ENCODE data around the gene SLC9A5. TPM values are rescaled to one million over a fixed set of nuclear protein-coding genes. Genes with fewer than 3 reads are reported as not detected.

Gene SLC9A5
- total and polyA plus RNA-seq, 9 of the 15 experiments (the other 6 are each of a cell fraction or from before 2014, with no cell fraction given): 0.06 to 3.1 (median 1.2) TPM

DNA sequence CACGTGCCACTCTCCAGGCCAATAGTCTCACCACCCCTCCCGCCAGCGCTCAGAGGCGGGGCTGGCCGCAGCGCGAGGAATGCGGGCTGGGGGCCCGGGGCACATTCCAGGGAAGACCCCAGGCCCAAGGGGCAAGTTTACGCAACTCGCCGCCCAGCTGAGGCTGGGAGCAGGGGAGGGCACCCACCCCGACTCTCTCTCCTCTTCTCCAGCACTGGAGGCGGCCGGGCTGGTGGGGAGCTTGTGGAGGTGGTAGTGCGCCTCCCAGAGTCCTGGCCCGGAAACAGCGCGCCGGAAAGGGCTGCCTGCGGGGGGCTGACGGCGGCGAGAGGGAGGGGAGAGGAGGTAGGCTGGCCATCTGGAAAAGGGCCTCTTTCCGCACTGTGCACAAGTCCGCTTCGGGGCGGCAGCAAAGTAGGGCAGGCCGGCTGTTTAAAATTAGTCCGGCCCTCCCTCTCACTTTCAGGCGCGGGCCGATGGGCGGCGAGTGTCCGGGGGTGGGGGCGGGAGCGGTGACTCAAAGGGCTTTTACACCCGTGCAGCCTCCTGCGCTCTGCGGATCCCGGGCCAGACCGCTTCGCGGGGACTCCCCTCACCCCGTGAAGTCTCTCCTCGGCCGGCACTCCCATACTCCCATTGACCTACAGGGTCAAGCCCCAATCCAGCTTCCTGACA is 2.6 kb upstream of the SLC9A5 start:
- peak overlapping the region; percentile 91 for H3K4me2 ChIP-seq (ENCODE audit: insufficient read depth, low read length)
- H3K9ac ChIP-seq (ENCODE audit: insufficient read depth in 1 of 2, low read depth in 2 of 2, low read length in 2 of 2): peak overlapping the region; percentile 79 to 96
- H3K36me3 ChIP-seq (ENCODE audit: control insufficient read depth, insufficient read depth, low read length): peaks cover 25% of the 10 kb centered on the region; the same call in 2 of the 3 replicates
- ChIA-PET CTCF (ENCODE audit: low intra/inter-chr PET ratio) (interaction anchor here (0.6 to 1.2 kb wide), 2 partner anchors 61 to 91 kb away, joined by 3 to 4 read pairs; no protein-coding TSS in a partner anchor), POLR2A (interaction anchor here (0.6 to 2.3 kb wide), 6 partner anchors 10 to 375 kb away, joined by 3 to 10 read pairs (median 4); partner anchors contain the start of gene TMEM208)
- peaks cover 60 to 79% of the 10 kb centered on the region in 2 experiments for H3K4me1 ChIP-seq (replicated peaks in 1 of 2; ENCODE audit: control insufficient read depth in 2 of 2, insufficient read depth in 2 of 2, low read length in 2 of 2)
- H4K20me1 ChIP-seq (replicated peaks; ENCODE audit: control insufficient read depth, insufficient read depth, low read length): no peaks in the 10 kb centered on the region
- 2% methylated on average over 24 of the region's 48 CpGs for WGBS (ENCODE audit: insufficient coverage, low coverage, missing lambda C conversion rate)
- no peak for FAIRE-seq
- peak overlapping the region; percentile 68 for H3K27ac ChIP-seq (ENCODE audit: extremely low read depth, low read depth, low read length)
- no TSS peak for BruUV-seq (replicated peaks)
- peak; percentile 75 for ATAC-seq
- H3K4me3 ChIP-seq: peak overlapping the region; percentile 88
- no peaks in the 10 kb centered on the region for H3K27me3 ChIP-seq (ENCODE audit: control insufficient read depth in 2 of 2, insufficient read depth in 2 of 2, low read length in 2 of 2)
- H2AFZ ChIP-seq (ENCODE audit: low read depth, low read length): peak overlapping the region; percentile 82
- DNase-seq (ENCODE audit: extremely low read depth in 1 of 4, low spot score in 3 of 4): peak; percentile 58 to 87 (median 68)
- no peaks in the 10 kb centered on the region for H3K9me3 ChIP-seq (replicated peaks; ENCODE audit: control insufficient read depth, insufficient read depth, low read depth, low read length)
- peaks cover 59% of the 10 kb centered on the region for H3K79me2 ChIP-seq (ENCODE audit: control insufficient read depth, insufficient read depth, low read length)
- no peaks in the 10 kb centered on the region for H3K9me1 ChIP-seq (ENCODE audit: control insufficient read depth, insufficient read depth, low read length)
- intact Hi-C loops (cut with micrococcal nuclease): loop anchor here (1.0 to 10.0 kb wide), 5 partner anchors 53 to 294 kb away; partner anchors contain the start of genes CBFB, E2F4 and MATCAP1
- in situ Hi-C loops (cut with MboI): no loop called here
- TF ChIP-seq, protein P1, sequence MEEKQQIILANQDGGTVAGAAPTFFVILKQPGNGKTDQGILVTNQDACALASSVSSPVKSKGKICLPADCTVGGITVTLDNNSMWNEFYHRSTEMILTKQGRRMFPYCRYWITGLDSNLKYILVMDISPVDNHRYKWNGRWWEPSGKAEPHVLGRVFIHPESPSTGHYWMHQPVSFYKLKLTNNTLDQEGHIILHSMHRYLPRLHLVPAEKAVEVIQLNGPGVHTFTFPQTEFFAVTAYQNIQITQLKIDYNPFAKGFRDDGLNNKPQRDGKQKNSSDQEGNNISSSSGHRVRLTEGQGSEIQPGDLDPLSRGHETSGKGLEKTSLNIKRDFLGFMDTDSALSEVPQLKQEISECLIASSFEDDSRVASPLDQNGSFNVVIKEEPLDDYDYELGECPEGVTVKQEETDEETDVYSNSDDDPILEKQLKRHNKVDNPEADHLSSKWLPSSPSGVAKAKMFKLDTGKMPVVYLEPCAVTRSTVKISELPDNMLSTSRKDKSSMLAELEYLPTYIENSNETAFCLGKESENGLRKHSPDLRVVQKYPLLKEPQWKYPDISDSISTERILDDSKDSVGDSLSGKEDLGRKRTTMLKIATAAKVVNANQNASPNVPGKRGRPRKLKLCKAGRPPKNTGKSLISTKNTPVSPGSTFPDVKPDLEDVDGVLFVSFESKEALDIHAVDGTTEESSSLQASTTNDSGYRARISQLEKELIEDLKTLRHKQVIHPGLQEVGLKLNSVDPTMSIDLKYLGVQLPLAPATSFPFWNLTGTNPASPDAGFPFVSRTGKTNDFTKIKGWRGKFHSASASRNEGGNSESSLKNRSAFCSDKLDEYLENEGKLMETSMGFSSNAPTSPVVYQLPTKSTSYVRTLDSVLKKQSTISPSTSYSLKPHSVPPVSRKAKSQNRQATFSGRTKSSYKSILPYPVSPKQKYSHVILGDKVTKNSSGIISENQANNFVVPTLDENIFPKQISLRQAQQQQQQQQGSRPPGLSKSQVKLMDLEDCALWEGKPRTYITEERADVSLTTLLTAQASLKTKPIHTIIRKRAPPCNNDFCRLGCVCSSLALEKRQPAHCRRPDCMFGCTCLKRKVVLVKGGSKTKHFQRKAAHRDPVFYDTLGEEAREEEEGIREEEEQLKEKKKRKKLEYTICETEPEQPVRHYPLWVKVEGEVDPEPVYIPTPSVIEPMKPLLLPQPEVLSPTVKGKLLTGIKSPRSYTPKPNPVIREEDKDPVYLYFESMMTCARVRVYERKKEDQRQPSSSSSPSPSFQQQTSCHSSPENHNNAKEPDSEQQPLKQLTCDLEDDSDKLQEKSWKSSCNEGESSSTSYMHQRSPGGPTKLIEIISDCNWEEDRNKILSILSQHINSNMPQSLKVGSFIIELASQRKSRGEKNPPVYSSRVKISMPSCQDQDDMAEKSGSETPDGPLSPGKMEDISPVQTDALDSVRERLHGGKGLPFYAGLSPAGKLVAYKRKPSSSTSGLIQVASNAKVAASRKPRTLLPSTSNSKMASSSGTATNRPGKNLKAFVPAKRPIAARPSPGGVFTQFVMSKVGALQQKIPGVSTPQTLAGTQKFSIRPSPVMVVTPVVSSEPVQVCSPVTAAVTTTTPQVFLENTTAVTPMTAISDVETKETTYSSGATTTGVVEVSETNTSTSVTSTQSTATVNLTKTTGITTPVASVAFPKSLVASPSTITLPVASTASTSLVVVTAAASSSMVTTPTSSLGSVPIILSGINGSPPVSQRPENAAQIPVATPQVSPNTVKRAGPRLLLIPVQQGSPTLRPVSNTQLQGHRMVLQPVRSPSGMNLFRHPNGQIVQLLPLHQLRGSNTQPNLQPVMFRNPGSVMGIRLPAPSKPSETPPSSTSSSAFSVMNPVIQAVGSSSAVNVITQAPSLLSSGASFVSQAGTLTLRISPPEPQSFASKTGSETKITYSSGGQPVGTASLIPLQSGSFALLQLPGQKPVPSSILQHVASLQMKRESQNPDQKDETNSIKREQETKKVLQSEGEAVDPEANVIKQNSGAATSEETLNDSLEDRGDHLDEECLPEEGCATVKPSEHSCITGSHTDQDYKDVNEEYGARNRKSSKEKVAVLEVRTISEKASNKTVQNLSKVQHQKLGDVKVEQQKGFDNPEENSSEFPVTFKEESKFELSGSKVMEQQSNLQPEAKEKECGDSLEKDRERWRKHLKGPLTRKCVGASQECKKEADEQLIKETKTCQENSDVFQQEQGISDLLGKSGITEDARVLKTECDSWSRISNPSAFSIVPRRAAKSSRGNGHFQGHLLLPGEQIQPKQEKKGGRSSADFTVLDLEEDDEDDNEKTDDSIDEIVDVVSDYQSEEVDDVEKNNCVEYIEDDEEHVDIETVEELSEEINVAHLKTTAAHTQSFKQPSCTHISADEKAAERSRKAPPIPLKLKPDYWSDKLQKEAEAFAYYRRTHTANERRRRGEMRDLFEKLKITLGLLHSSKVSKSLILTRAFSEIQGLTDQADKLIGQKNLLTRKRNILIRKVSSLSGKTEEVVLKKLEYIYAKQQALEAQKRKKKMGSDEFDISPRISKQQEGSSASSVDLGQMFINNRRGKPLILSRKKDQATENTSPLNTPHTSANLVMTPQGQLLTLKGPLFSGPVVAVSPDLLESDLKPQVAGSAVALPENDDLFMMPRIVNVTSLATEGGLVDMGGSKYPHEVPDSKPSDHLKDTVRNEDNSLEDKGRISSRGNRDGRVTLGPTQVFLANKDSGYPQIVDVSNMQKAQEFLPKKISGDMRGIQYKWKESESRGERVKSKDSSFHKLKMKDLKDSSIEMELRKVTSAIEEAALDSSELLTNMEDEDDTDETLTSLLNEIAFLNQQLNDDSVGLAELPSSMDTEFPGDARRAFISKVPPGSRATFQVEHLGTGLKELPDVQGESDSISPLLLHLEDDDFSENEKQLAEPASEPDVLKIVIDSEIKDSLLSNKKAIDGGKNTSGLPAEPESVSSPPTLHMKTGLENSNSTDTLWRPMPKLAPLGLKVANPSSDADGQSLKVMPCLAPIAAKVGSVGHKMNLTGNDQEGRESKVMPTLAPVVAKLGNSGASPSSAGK (IDR thresholded peaks at IDR 0.05): peak; percentile 86
- TF ChIP-seq NEUROD1 (IDR thresholded peaks at IDR 0.05; ENCODE audit: borderline replicate concordance, low read depth, low read length, partially characterized antibody): no peak
- TF ChIP-seq ZNF696 (CRISPR knock-in tag; conservative IDR thresholded peaks at IDR 0.05): no peak
- peak; percentile 40 for TF ChIP-seq POLR2B (IDR thresholded peaks at IDR 0.05; ENCODE audit: low read depth, partially characterized antibody)
- no peak for TF ChIP-seq ZFPM2 (CRISPR knock-in tag; IDR thresholded peaks at IDR 0.05)
- TF ChIP-seq, protein P2, sequence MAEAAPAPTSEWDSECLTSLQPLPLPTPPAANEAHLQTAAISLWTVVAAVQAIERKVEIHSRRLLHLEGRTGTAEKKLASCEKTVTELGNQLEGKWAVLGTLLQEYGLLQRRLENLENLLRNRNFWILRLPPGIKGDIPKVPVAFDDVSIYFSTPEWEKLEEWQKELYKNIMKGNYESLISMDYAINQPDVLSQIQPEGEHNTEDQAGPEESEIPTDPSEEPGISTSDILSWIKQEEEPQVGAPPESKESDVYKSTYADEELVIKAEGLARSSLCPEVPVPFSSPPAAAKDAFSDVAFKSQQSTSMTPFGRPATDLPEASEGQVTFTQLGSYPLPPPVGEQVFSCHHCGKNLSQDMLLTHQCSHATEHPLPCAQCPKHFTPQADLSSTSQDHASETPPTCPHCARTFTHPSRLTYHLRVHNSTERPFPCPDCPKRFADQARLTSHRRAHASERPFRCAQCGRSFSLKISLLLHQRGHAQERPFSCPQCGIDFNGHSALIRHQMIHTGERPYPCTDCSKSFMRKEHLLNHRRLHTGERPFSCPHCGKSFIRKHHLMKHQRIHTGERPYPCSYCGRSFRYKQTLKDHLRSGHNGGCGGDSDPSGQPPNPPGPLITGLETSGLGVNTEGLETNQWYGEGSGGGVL (CRISPR knock-in tag; IDR thresholded peaks at IDR 0.05): no peak

Measured in K562 (cell line).